OCI-LY1 (cell line): ENCODE results near the gene S100Z.

ENCODE experiments used
- H2AFZ ChIP-seq: fragments of 200-600 bp; sonication (generic), shearing (Covaris generic); 2 replicates; pipeline ENCODE4 v1.6.0; 2014; ENCODE audit warnings: antibody characterized with exemption, mild to moderate bottlenecking, low read length
- H3F3A ChIP-seq: fragments of 200-600 bp; sonication (generic), shearing (Covaris generic); 2 replicates; pipeline ENCODE4 v1.6.0; 2014; ENCODE audit warnings: mild to moderate bottlenecking, antibody characterized with exemption, low read length, moderate library complexity; ENCODE audit not compliant: insufficient read depth
- H3K27ac ChIP-seq: fragments of 200-600 bp; sonication (generic); 2 replicates; pipeline ENCODE4 v1.5.1; 2014; ENCODE audit warnings: low read length, mixed run types, mild to moderate bottlenecking, low read depth; ENCODE audit not compliant: poor library complexity, severe bottlenecking
- H3K27me3 ChIP-seq: fragments of 200-600 bp; sonication (generic); 2 replicates; pipeline ENCODE4 v1.6.0; 2014; ENCODE audit warnings: antibody characterized with exemption, mild to moderate bottlenecking, low read length, moderate library complexity; ENCODE audit not compliant: insufficient read depth
- H3K36me3 ChIP-seq: fragments of 200-600 bp; sonication (generic); 2 replicates; pipeline ENCODE4 v1.6.1; 2014; ENCODE audit warnings: mild to moderate bottlenecking, antibody characterized with exemption, low read length, moderate library complexity, mixed read lengths; ENCODE audit not compliant: insufficient read depth
- H3K4me1 ChIP-seq: fragments of 200-600 bp; sonication (generic); 2 replicates; pipeline ENCODE4 v1.5.1; 2014; ENCODE audit warnings: mild to moderate bottlenecking, low read length, moderate library complexity; ENCODE audit not compliant: insufficient read depth, severe bottlenecking
- H3K4me2 ChIP-seq: fragments of 200-600 bp; sonication (generic), shearing (Covaris generic); 2 replicates; pipeline ENCODE4 v1.6.1; 2014; ENCODE audit warnings: low read length
- H3K4me3 ChIP-seq: fragments of 200-600 bp; sonication (generic); 2 replicates; pipeline ENCODE4 v1.5.1; 2014; ENCODE audit warnings: low read length, low read depth, mild to moderate bottlenecking, mixed read lengths; ENCODE audit not compliant: poor library complexity, severe bottlenecking
- H3K79me2 ChIP-seq: fragments of 200-600 bp; shearing (Covaris generic); 2 replicates; pipeline ENCODE4 v1.6.1; 2016; ENCODE audit warnings: mixed run types, low read length, mixed read lengths; ENCODE audit not compliant: insufficient read depth
- H3K9ac ChIP-seq: fragments of 200-600 bp; sonication (generic), shearing (Covaris generic); 2 replicates; pipeline ENCODE4 v1.6.1; 2014; ENCODE audit warnings: mild to moderate bottlenecking, low read length, mixed read lengths
- H3K9me2 ChIP-seq: fragments of 200-600 bp; sonication (generic), shearing (Covaris generic); 2 replicates; pipeline ENCODE4 v1.6.1; 2014; ENCODE audit warnings: low read depth, mild to moderate bottlenecking, low read length, mixed read lengths
- H3K9me3 ChIP-seq: fragments of 200-600 bp; shearing (Covaris generic); 2 replicates; pipeline ENCODE4 v1.6.1; 2014; ENCODE audit warnings: low read length, mixed read lengths
- H4K20me1 ChIP-seq: fragments of 200-600 bp; sonication (generic), shearing (Covaris generic); 2 replicates; pipeline ENCODE4 v1.6.0; 2016; ENCODE audit warnings: mild to moderate bottlenecking, low read length; ENCODE audit not compliant: insufficient read depth
- EZH2 ChIP-seq: fragments of 200-600 bp; sonication (generic), shearing (Covaris generic); IDR thresholded peaks from 2 replicates; pipeline ENCODE4 v1.8.0; 2017; ENCODE audit warnings: borderline replicate concordance, mixed run types, mild to moderate bottlenecking, antibody characterized with exemption, low read length, moderate library complexity, mixed read lengths
- TF ChIP-seq, protein P1 (sequence below): fragments of 200-600 bp; sonication (generic), shearing (Covaris generic); IDR thresholded peaks from 2 replicates; pipeline ENCODE4 v1.5.1; 2017; ENCODE audit warnings: mild to moderate bottlenecking, antibody characterized with exemption, low read length, moderate library complexity, mixed read lengths

Gene S100Z

DNA sequence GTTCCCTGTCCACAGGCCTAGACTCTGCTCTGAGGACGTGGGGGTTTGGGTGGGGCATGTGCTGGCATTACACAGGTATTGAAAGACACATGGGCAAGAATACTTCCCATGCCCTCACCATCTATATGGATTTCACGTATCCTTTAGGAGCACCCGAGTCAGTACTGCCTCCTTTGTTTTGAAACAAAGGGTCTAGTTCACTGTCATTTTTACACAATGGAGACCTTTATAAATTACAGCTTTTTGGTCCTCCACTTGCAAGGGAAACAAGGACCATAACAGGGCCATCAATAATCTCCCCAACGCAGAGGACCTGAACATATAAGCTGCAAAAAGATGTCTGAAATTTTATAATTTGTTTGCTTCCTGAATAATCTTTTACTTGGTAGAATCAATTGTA is 78.1 kb downstream of the S100Z start:
- Histone ChIP-seq H2AFZ (no peak overlapping the region), H3K36me3 (peaks cover 10% of the 10 kb centered on the region; the same call in 1 of the 2 replicates), H3K4me1 (no peaks in the 10 kb centered on the region), H4K20me1 (no peaks in the 10 kb centered on the region), H3K79me2 (no peaks in the 10 kb centered on the region), H3K27me3 (no peaks in the 10 kb centered on the region), H3K27ac (no peak overlapping the region), H3K4me3 (no peak overlapping the region), H3K9me3 (no peaks in the 10 kb centered on the region), H3K9me2 (no peaks in the 10 kb centered on the region), H3K9ac (no peak overlapping the region), H3F3A (no peaks in the 10 kb centered on the region), H3K4me2 (no peak overlapping the region)
- no peak for TF ChIP-seq EZH2
- TF ChIP-seq, protein P1, sequence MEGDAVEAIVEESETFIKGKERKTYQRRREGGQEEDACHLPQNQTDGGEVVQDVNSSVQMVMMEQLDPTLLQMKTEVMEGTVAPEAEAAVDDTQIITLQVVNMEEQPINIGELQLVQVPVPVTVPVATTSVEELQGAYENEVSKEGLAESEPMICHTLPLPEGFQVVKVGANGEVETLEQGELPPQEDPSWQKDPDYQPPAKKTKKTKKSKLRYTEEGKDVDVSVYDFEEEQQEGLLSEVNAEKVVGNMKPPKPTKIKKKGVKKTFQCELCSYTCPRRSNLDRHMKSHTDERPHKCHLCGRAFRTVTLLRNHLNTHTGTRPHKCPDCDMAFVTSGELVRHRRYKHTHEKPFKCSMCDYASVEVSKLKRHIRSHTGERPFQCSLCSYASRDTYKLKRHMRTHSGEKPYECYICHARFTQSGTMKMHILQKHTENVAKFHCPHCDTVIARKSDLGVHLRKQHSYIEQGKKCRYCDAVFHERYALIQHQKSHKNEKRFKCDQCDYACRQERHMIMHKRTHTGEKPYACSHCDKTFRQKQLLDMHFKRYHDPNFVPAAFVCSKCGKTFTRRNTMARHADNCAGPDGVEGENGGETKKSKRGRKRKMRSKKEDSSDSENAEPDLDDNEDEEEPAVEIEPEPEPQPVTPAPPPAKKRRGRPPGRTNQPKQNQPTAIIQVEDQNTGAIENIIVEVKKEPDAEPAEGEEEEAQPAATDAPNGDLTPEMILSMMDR: no peak

DNA sequence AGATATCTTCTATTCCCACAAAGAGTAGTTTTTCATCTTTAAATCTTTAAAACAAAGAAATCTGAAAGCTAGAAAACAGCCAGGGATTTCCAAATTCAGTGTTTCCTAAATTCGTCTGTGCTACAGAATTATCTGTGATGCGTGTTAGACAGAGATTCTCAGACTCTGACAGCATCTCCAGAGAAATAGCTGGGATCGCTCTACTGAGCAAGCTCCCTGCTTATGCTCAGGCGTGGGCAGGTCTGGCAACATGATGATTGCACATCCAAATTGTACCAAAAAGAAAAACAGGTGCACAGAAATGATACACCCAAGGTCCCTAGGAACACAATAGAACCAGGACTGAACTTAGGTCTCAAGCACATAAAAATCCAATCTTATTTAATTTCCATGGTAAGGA is 80.3 kb downstream of the S100Z start:
- H3K9me2 ChIP-seq: no peaks in the 10 kb centered on the region
- H3K4me2 ChIP-seq: no peak overlapping the region
- TF ChIP-seq EZH2: no peak
- no peaks in the 10 kb centered on the region for H3K4me1 ChIP-seq
- no peak overlapping the region for H3K27ac ChIP-seq
- no peaks in the 10 kb centered on the region for H3K79me2 ChIP-seq
- H3K9me3 ChIP-seq: no peaks in the 10 kb centered on the region
- no peaks in the 10 kb centered on the region for H3K27me3 ChIP-seq
- H3F3A ChIP-seq: no peaks in the 10 kb centered on the region
- no peak overlapping the region for H3K4me3 ChIP-seq
- peaks cover 22% of the 10 kb centered on the region for H3K36me3 ChIP-seq
- H3K9ac ChIP-seq: no peak overlapping the region
- H2AFZ ChIP-seq: no peak overlapping the region
- H4K20me1 ChIP-seq: no peaks in the 10 kb centered on the region

DNA sequence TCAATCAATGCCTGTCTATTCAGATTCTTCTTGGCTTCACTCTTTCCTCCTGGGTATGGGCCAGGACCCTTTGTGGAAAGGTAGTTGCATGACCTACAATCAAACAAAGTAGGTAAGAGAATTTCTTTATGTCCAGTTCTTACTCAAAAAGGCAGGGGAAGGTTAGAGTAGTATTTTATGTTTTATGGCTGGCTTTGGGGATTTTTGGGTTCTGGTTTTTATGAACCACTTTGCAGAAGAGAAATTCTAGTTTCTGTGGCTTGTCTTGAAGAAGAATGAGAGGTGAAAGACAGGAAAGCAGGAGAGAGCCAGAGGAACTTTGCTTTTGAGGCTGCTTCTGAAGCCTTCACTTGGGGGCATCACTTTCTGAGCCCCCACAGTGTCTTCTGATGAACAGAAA is 88.4 kb downstream of the S100Z start:
- H3K79me2 ChIP-seq: no peaks in the 10 kb centered on the region
- no peak overlapping the region for H3K4me2 ChIP-seq
- no peaks in the 10 kb centered on the region for H3K9me3 ChIP-seq
- H3K4me1 ChIP-seq: peaks cover 5% of the 10 kb centered on the region
- no peaks in the 10 kb centered on the region for H3K27me3 ChIP-seq
- peaks cover 23% of the 10 kb centered on the region for H3K36me3 ChIP-seq
- no peak overlapping the region for H3K27ac ChIP-seq
- no peak overlapping the region for H3K9ac ChIP-seq
- H2AFZ ChIP-seq: no peak overlapping the region
- no peaks in the 10 kb centered on the region for H3K9me2 ChIP-seq
- no peaks in the 10 kb centered on the region for H4K20me1 ChIP-seq
- no peak for TF ChIP-seq EZH2
- TF ChIP-seq, protein P1: no peak
- no peaks in the 10 kb centered on the region for H3F3A ChIP-seq
- no peak overlapping the region for H3K4me3 ChIP-seq

DNA sequence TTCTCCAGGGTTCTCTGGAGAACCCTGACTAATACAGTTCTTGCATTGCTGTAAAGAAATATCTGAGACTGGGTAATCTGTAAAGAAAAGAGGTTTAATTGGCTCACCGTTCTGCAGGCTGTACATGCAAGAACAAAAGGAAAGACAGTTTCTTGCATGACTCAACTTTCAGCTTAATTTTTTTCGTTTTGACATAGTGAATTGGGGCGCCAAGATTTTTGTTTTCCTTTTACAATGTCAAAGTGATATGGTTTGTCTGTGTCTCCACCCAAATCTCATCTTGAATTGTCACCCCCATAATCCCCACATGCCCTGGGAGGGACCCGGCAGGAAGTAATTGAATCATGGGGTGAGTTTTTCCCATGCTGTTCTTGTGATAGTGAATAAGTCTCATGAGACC is 91.2 kb downstream of the S100Z start:
- Histone ChIP-seq H3K4me3 (no peak overlapping the region), H3K9me3 (no peaks in the 10 kb centered on the region), H3K27ac (no peak overlapping the region), H3K4me2 (no peak overlapping the region), H3K36me3 (no peaks in the 10 kb centered on the region), H3K27me3 (no peaks in the 10 kb centered on the region), H3K79me2 (no peaks in the 10 kb centered on the region), H2AFZ (no peak overlapping the region), H3K4me1 (peaks cover 5% of the 10 kb centered on the region), H3K9me2 (no peaks in the 10 kb centered on the region), H4K20me1 (no peaks in the 10 kb centered on the region), H3F3A (no peaks in the 10 kb centered on the region), H3K9ac (no peak overlapping the region)
- no peak for TF ChIP-seq EZH2
- TF ChIP-seq, protein P1: no peak
